ENCODE data around the gene EIF4B. TPM values are rescaled to one million over a fixed set of nuclear protein-coding genes. Genes with fewer than 3 reads are reported as not detected.

EIF4B gene
- total RNA-seq, 2 donors from 2014 or later, result 272 to 383 TPM

- DNase-seq (ENCODE audit: low spot score), result peak; percentile 92
- Histone ChIP-seq H3K36me3 (peaks cover 31% of the 10 kb centered on the region), H3K4me1 (peaks cover 0 to 93% of the 10 kb centered on the region in 2 donors)
Measured at GRCh38 chr12:53052419-53053217, 46.4 kb downstream of the EIF4B start.

GRCh38 chr12:53053218-53054111 is 47.2 kb downstream of the EIF4B start:
- DNase-seq (ENCODE audit: low spot score), result no peak
- Histone ChIP-seq H3K4me3 (peak overlapping the region; percentile 48 to 78), H3K9me3 (no peaks in the 10 kb centered on the region), H3K36me3 (peaks cover 40% of the 10 kb centered on the region), H3K27me3 (no peaks in the 10 kb centered on the region), H3K4me1 (peaks cover 0 to 91% of the 10 kb centered on the region in 2 donors), H3K27ac (peak overlapping the region; percentile 99 to 100)
- peak; percentile 51 to 75 for TF ChIP-seq CTCF (IDR thresholded peaks at IDR 0.05)

More at GRCh38 chr12:53052419-53053217, 46.4 kb downstream of the EIF4B start:
- peak overlapping the region; percentile 99 to 100 for H3K27ac ChIP-seq
- peak overlapping the region; percentile 74 to 78 for H3K4me3 ChIP-seq
- H3K27me3 ChIP-seq, result no peaks in the 10 kb centered on the region
- TF ChIP-seq CTCF (IDR thresholded peaks at IDR 0.05), result no peak
- H3K9me3 ChIP-seq, result no peaks in the 10 kb centered on the region

- TF ChIP-seq CTCF (IDR thresholded peaks at IDR 0.05), result no peak
- H3K36me3 ChIP-seq, result peaks cover 48% of the 10 kb centered on the region
- no peaks in the 10 kb centered on the region for H3K27me3 ChIP-seq
- DNase-seq (ENCODE audit: low spot score), result peak; percentile 97
- H3K27ac ChIP-seq, result peak overlapping the region; percentile 99 to 100
- H3K4me3 ChIP-seq, result peak overlapping the region; percentile 48 to 78
- H3K9me3 ChIP-seq, result no peaks in the 10 kb centered on the region
- H3K4me1 ChIP-seq, result peaks cover 0 to 91% of the 10 kb centered on the region in 2 donors
Measured at GRCh38 chr12:53054112-53054878, 48.0 kb downstream of the EIF4B start.

- H3K4me1 ChIP-seq, result peaks cover 0 to 91% of the 10 kb centered on the region in 2 donors
Measured at GRCh38 chr12:53055471-53056266, 49.4 kb downstream of the EIF4B start.

More at GRCh38 chr12:53055471-53056266, 49.4 kb downstream of the EIF4B start:
- H3K27me3 ChIP-seq, result no peaks in the 10 kb centered on the region
- peak; percentile 58 for DNase-seq (ENCODE audit: low spot score)
- no peak overlapping the region for H3K4me3 ChIP-seq
- H3K9me3 ChIP-seq, result no peaks in the 10 kb centered on the region
- TF ChIP-seq CTCF (IDR thresholded peaks at IDR 0.05), result no peak
- peak overlapping the region; percentile 99 to 100 for H3K27ac ChIP-seq
- H3K36me3 ChIP-seq, result peaks cover 62% of the 10 kb centered on the region
